HEK293 (cell line): ENCODE data around the gene STK10.

Experiments used
- CTCF ChIA-PET: fragments of 350-600 bp; formaldehyde crosslinking; extraction: SDS; loops from one replicate; lab custom pipeline; 2021; ENCODE audit warnings: antibody characterized with exemption; lab: Yijun Ruan, JAX
- POLR2A ChIA-PET: fragments of 300-600 bp; formaldehyde crosslinking; extraction: SDS; loops from one replicate; lab custom pipeline; 2020; ENCODE audit warnings: antibody characterized with exemption, inconsistent platforms; lab: Yijun Ruan, JAX
- H3K27ac ChIP-seq: fragments of 200-500 bp; sonication (Bioruptor generic); 2 replicates; pipeline ENCODE4 v1.5.1; 2014; ENCODE audit warnings: low read depth, low read length, control low read depth, inconsistent platforms; ENCODE audit errors: extremely low read depth
- H3K36me3 ChIP-seq, 2 experiments: fragments of 200-500 bp in 1 of 2; sonication (Bioruptor generic) in 1 of 2; 1 replicate in 1 of 2; 2 replicates in 1 of 2; pipeline ENCODE4 v1.5.1; 2014 to 2017; ENCODE audit warnings: inconsistent platforms in 2 of 2, low read length in 2 of 2; ENCODE audit not compliant: control insufficient read depth in 2 of 2, insufficient read depth in 1 of 2
- H3K4me1 ChIP-seq: fragments of 200-500 bp; sonication (Bioruptor generic); 2 replicates; pipeline ENCODE4 v1.5.1; 2014; ENCODE audit warnings: mild to moderate bottlenecking, low read length, inconsistent platforms; ENCODE audit not compliant: control insufficient read depth, insufficient read depth
- H3K4me3 ChIP-seq: 2 replicates; pipeline ENCODE4 v1.5.1; 2011; ENCODE audit warnings: low read depth, mild to moderate bottlenecking, control low read depth, low read length, moderate library complexity
- H3K9me3 ChIP-seq: fragments of 200-500 bp; sonication (Bioruptor generic); 2 replicates; pipeline ENCODE4 v1.5.1; 2014; ENCODE audit warnings: low read depth, low read length, inconsistent platforms; ENCODE audit not compliant: control insufficient read depth, insufficient read depth
- CTCF ChIP-seq: fragments of 450-650 bp; formaldehyde crosslinking; IDR thresholded peaks from 2 replicates; pipeline ENCODE4 v1.5.1; 2016; ENCODE audit warnings: missing biosample characterization, missing genetic modification characterization
- GLIS1 ChIP-seq: fragments of 450-650 bp; formaldehyde crosslinking; IDR thresholded peaks from 2 replicates; pipeline ENCODE4 v1.5.1; 2016; ENCODE audit warnings: missing biosample characterization, missing genetic modification characterization
- HIC1 ChIP-seq: fragments of 450-650 bp; formaldehyde crosslinking; IDR thresholded peaks from 2 replicates; pipeline ENCODE4 v1.5.1; 2016; ENCODE audit warnings: missing biosample characterization, missing genetic modification characterization
- HOXA7 ChIP-seq: sonication (generic); formaldehyde crosslinking; IDR thresholded peaks from 2 replicates; pipeline ENCODE4 v1.8.1; 2022; ENCODE audit warnings: missing genetic modification reagents, borderline replicate concordance
- KLF1 ChIP-seq: fragments of 450-650 bp; formaldehyde crosslinking; IDR thresholded peaks from 2 replicates; pipeline ENCODE4 v1.5.1; 2016; ENCODE audit warnings: missing biosample characterization, missing genetic modification characterization
- KLF17 ChIP-seq: fragments of 450-650 bp; formaldehyde crosslinking; IDR thresholded peaks from 2 replicates; pipeline ENCODE4 v1.5.1; 2016; ENCODE audit warnings: missing biosample characterization, missing genetic modification characterization
- SETDB1 ChIP-seq: IDR thresholded peaks from one replicate; pipeline ENCODE4 v1.6.1; 2017; ENCODE audit warnings: mild to moderate bottlenecking, low read length, moderate library complexity, mixed read lengths; ENCODE audit not compliant: insufficient read length
- SP7 ChIP-seq: fragments of 450-650 bp; formaldehyde crosslinking; IDR thresholded peaks from 2 replicates; pipeline ENCODE4 v1.5.1; 2016; ENCODE audit warnings: missing biosample characterization, missing genetic modification characterization
- ZIC2 ChIP-seq: fragments of 450-650 bp; formaldehyde crosslinking; IDR thresholded peaks from 2 replicates; pipeline ENCODE4 v1.5.1; 2016; ENCODE audit warnings: missing biosample characterization, missing genetic modification characterization
- ZNF146 ChIP-seq: fragments of 450-650 bp; formaldehyde crosslinking; IDR thresholded peaks from 2 replicates; pipeline ENCODE4 v1.5.1; 2016; ENCODE audit warnings: missing biosample characterization, missing genetic modification characterization
- ZNF18 ChIP-seq: fragments of 450-650 bp; formaldehyde crosslinking; IDR thresholded peaks from 2 replicates; pipeline ENCODE4 v1.5.1; 2016; ENCODE audit warnings: missing biosample characterization, missing genetic modification characterization
- ZNF184 ChIP-seq: fragments of 450-650 bp; IDR thresholded peaks from 2 replicates; pipeline ENCODE4 v1.5.1; 2018; ENCODE audit warnings: missing biosample characterization, mild to moderate bottlenecking, missing genetic modification characterization
- ZNF404 ChIP-seq: fragments of 450-650 bp; formaldehyde crosslinking; IDR thresholded peaks from 2 replicates; pipeline ENCODE4 v1.5.1; 2017; ENCODE audit warnings: missing biosample characterization, missing genetic modification characterization
- ZNF416 ChIP-seq: fragments of 450-650 bp; formaldehyde crosslinking; IDR thresholded peaks from 2 replicates; pipeline ENCODE4 v1.5.1; 2016; ENCODE audit warnings: missing biosample characterization, missing genetic modification characterization
- ZNF473 ChIP-seq: fragments of 450-650 bp; formaldehyde crosslinking; IDR thresholded peaks from 2 replicates; pipeline ENCODE4 v1.5.1; 2017; ENCODE audit warnings: missing biosample characterization, missing genetic modification characterization
- ZNF514 ChIP-seq: fragments of 450-650 bp; formaldehyde crosslinking; IDR thresholded peaks from 2 replicates; pipeline ENCODE4 v1.5.1; 2016; ENCODE audit warnings: missing biosample characterization, missing genetic modification characterization
- ZNF521 ChIP-seq: fragments of 450-650 bp; formaldehyde crosslinking; IDR thresholded peaks from 2 replicates; pipeline ENCODE4 v1.5.1; 2017; ENCODE audit warnings: missing biosample characterization, mild to moderate bottlenecking, missing genetic modification characterization
- ZNF610 ChIP-seq: fragments of 450-650 bp; formaldehyde crosslinking; IDR thresholded peaks from 2 replicates; pipeline ENCODE4 v1.5.1; 2016; ENCODE audit warnings: missing biosample characterization, missing genetic modification characterization, borderline replicate concordance
- ZNF677 ChIP-seq: fragments of 450-650 bp; IDR thresholded peaks from 2 replicates; pipeline ENCODE4 v1.5.0; 2018; ENCODE audit warnings: missing biosample characterization, mild to moderate bottlenecking, missing genetic modification characterization, moderate library complexity
- ZNF707 ChIP-seq: fragments of 450-650 bp; formaldehyde crosslinking; IDR thresholded peaks from 2 replicates; pipeline ENCODE4 v1.5.1; 2016; ENCODE audit warnings: missing biosample characterization, missing genetic modification characterization

Gene STK10

GRCh38 chr5:172129256-172129910 lies 58.6 kb downstream of the STK10 start:
- H3K4me3 ChIP-seq: no peak overlapping the region
- H3K36me3 ChIP-seq: no peaks in the 10 kb centered on the region
- POLR2A ChIA-PET: no interaction called here
- H3K9me3 ChIP-seq: no peaks in the 10 kb centered on the region
- no peaks in the 10 kb centered on the region for H3K4me1 ChIP-seq
- CTCF ChIA-PET: no interaction called here
- H3K27ac ChIP-seq: no peak overlapping the region
- TF ChIP-seq ZNF184 (tag by site-specific recombination): no peak
- TF ChIP-seq ZNF473: no peak
- TF ChIP-seq CTCF: no peak
- TF ChIP-seq ZNF521 (tag by site-specific recombination): no peak
- TF ChIP-seq HIC1 (tag by site-specific recombination): no peak
- TF ChIP-seq HOXA7: no peak
- no peak for TF ChIP-seq ZNF677 (tag by site-specific recombination)
- no peak for TF ChIP-seq KLF17 (tag by site-specific recombination)

- Histone ChIP-seq H3K27ac (no peak overlapping the region), H3K9me3 (no peaks in the 10 kb centered on the region)
Observed at GRCh38 chr5:172127581-172127980, 60.4 kb downstream of the STK10 start.

GRCh38 chr5:172123269-172123692 lies 64.7 kb downstream of the STK10 start:
- Histone ChIP-seq H3K4me1 (no peaks in the 10 kb centered on the region), H3K4me3 (no peak overlapping the region), H3K27ac (no peak overlapping the region), H3K9me3 (no peaks in the 10 kb centered on the region), H3K36me3 (no peaks in the 10 kb centered on the region)
- POLR2A ChIA-PET: interaction anchor here (0.5 to 1.2 kb wide), 3 partner anchors 64 to 133 kb away, joined by 3 to 4 read pairs (median 3); partner anchors contain the start of gene STK10
- CTCF ChIA-PET: interaction anchor here (0.6 to 1.8 kb wide), 15 partner anchors 9 to 246 kb away, joined by 3 to 7 read pairs (median 4); partner anchors contain the start of gene STK10
- no peak for TF ChIP-seq ZNF610
- TF ChIP-seq ZNF404 (tag by site-specific recombination): no peak
- TF ChIP-seq ZNF677 (tag by site-specific recombination): no peak
- peak; percentile 56; the same call in 1 of the 2 replicates for TF ChIP-seq GLIS1 (tag by site-specific recombination)
- no peak for TF ChIP-seq ZNF514
- no peak for TF ChIP-seq SETDB1
- no peak for TF ChIP-seq ZNF707 (tag by site-specific recombination)
- TF ChIP-seq KLF1 (tag by site-specific recombination): 0 out of 2 replicates have a peak, but pooled peaks have one; percentile 49
- TF ChIP-seq ZIC2 (tag by site-specific recombination): peak; percentile 97
- no peak for TF ChIP-seq ZNF416
- no peak for TF ChIP-seq ZNF146
- peak; percentile 58; the same call in 1 of the 2 replicates for TF ChIP-seq CTCF
- TF ChIP-seq SP7: no peak

More at GRCh38 chr5:172127581-172127980, 60.4 kb downstream of the STK10 start:
- TF ChIP-seq ZNF18 (tag by site-specific recombination): no peak
- TF ChIP-seq, all 188 proteins: peak for 0
- Histone ChIP-seq H3K36me3 (no peaks in the 10 kb centered on the region), H3K4me1 (no peaks in the 10 kb centered on the region), H3K4me3 (no peak overlapping the region)
- ChIA-PET CTCF (interaction anchor here (0.6 kb wide), 1 partner anchor 353 kb away, joined by 3 read pairs; no protein-coding TSS in a partner anchor), POLR2A (no interaction called here)
